ENCODE measurements around the gene KIF20A. TPM values are rescaled to one million over a fixed set of nuclear protein-coding genes. Genes with fewer than 3 reads are reported as not detected.
A peak's percentile ranks its signal among the peaks of the same experiment; 100 is the strongest.
"Not testable (repeated sequence)": the region's sequence is repeated elsewhere in the genome, so short reads cannot be mapped to it uniquely, and the experiment has no call there.

The KIF20A gene
- total RNA-seq, 1 donor from 2014 or later: 0.67 TPM

GRCh38 chr5:138180183-138180782, 1.4 kb downstream of the KIF20A start:
- DNase-seq (ENCODE audit: low spot score) (no peak), ATAC-seq (no peak)
- intact Hi-C loops (cut with DNase I): no loop called here

DNA sequence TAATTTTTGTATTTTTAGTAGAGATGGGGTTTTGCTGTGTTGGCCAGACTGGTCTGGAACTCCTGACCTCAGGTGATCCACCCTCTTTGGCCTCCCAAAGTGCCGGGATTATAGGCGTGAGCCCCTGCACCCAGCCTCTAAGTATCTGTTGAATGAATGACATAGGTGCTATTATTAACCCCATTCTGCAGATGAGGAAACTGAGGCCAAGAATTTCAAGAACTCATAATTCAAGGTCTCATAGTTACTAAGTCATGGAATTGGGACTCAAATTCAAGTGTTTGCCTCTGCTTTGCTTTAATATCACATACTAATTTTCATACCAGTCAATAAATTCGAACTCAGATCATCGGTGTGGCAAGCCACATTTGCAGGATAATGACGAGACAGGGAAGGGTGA, 1.9 kb downstream of the KIF20A start:
- intact Hi-C loops (cut with DNase I): no loop called here
- ATAC-seq (no peak), DNase-seq (ENCODE audit: low spot score) (no peak)

- ATAC-seq (no peak), DNase-seq (ENCODE audit: low spot score) (no peak)
- intact Hi-C loops (cut with DNase I): no loop called here
Observed at GRCh38 chr5:138182808-138183207, 3.9 kb downstream of the KIF20A start.

DNA sequence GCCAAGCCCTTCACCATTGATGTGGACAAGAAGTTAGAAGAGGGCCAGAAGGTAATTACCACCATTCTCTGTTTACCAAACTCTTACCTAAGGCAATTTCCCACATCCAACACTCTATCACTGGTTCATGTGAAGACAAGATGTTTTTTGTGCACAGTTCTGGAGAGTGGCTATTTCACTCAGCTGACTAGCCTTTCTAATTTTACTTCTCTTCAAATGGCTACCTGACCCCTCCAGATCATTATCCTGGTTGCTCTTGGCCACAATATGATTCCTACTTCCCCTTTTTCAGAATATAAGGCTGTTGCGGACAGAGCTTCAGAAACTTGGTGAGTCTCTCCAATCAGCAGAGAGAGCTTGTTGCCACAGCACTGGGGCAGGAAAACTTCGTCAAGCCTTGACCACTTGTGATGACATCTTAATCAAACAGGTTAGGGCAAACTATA, 7.1 kb downstream of the KIF20A start:
- intact Hi-C loops (cut with DNase I): no loop called here
- no peak for ATAC-seq
- DNase-seq (ENCODE audit: low spot score): no peak

GRCh38 chr5:138188626-138189025, 9.7 kb downstream of the KIF20A start:
- ATAC-seq: no peak
- intact Hi-C loops (cut with DNase I): no loop called here
- no peak for DNase-seq (ENCODE audit: low spot score)

DNA sequence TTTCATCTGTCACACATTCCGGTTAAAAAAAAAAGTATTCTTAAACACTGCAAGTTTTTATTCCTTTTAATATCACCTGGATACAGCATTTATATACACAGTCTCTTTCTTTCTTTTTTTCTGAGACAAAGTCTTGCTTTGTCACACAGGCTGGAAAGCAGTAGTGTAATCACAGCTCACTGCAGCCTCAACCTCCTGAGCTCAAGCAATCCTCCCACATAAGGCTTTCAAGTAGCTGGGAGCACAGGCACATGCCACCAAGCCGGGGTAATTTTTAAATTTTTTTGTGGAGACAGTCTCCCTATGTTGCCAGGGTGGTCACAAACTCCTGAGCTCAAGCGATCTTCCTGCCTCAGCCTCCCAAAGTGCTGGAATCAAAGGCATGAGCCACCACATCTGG, 13.9 kb downstream of the KIF20A start:
- ATAC-seq (no peak), DNase-seq (ENCODE audit: low spot score) (no peak)
- intact Hi-C loops (cut with DNase I): no loop called here

GRCh38 chr5:138193859-138194258, 14.9 kb downstream of the KIF20A start:
- intact Hi-C loops (cut with DNase I); ATAC-seq; DNase-seq (ENCODE audit: low spot score): not testable (repeated sequence)

GRCh38 chr5:138210985-138211384, 32.1 kb downstream of the KIF20A start:
- ATAC-seq (no peak), DNase-seq (ENCODE audit: low spot score) (no peak)
- intact Hi-C loops (cut with DNase I): no loop called here

GRCh38 chr5:138212828-138213160, 33.9 kb downstream of the KIF20A start:
- DNase-seq (ENCODE audit: low spot score): no peak
- intact Hi-C loops (cut with DNase I): no loop called here
- peak; percentile 35 for ATAC-seq

DNA sequence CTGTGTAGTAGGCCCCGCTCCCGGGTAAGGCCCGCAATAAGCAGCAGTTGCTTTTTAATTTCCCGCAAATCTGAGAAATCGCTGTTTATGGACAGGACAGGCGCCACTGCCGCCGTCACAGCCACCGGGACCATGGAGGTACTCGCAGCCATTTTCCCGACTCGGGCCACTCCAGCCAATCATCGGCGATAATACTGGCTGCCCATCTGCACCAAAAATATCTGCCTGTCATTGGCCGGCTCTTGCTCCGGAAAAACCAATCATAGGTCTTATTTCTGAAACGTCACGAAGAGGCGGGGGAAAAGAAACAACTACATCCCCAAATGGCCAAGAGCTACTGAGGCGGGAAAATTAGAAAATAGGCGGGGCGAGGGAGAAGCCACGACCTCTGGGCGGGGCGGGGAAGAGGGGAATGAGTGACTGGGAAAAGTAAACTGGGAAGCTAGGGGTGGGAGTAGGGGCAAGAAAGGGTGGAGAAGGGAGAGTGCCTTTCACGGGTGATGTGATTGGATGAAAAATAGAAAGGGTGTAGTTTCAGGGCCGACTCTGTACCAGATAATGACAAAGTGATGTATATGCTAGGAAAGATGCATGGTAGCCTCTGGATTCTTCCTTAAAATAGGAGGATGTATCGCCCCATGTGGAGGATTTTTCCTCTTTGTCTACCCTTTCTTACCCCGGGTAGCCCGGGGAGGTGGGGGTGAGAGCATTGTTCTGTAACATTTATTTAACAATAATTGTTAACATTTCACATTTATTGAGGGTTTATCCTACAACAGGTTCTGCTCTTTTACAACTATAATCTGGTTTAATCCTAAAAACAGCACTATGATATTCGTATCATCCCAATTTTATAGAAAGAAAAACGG, 34.5 kb downstream of the KIF20A start, which contains the start of gene CDC23:
TSS of gene CDC23 (minus strand) at position 163 of the 869 bp plus-strand sequence. CDS start at position 152, 11 bp downstream.
- DNase-seq (ENCODE audit: low spot score) (peak; percentile 93), ATAC-seq (peak; percentile 99)
- intact Hi-C loops (cut with DNase I): no loop called here

- ATAC-seq (no peak), DNase-seq (ENCODE audit: low spot score) (no peak)
- intact Hi-C loops (cut with DNase I): no loop called here
Observed at GRCh38 chr5:138216799-138217198, 37.9 kb downstream of the KIF20A start.

DNA sequence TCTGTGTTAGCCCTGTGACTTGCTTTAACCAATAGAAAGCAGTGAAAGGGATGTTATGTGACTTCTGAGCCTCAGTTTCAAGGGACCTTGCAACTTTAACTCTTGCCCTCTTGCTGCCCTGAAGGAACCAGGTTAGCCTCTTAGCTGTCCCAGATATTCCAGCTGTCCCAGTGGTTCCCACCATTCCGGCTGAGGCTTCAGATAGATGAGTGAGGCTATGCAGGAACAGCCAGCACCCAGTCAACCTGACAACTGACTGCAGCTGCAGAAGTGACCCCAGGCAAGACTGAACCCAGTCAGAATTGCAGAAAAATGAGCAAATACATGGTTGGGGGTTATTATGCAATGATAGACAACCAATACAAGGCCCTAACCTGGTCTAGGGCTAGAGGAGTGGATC, 44.6 kb downstream of the KIF20A start:
- intact Hi-C loops (cut with DNase I): loop anchor here (10.0 kb wide), 1 partner anchor 51 kb away; the partner anchor contains the start of gene GFRA3
- ATAC-seq: no peak
- DNase-seq (ENCODE audit: low spot score): no peak

- intact Hi-C loops (cut with DNase I): loop anchor here (10.0 kb wide), 1 partner anchor 50 kb away; the partner anchor contains the start of gene GFRA3
- no peak for ATAC-seq
- DNase-seq (ENCODE audit: low spot score): no peak
Observed at GRCh38 chr5:138224712-138225111, 45.8 kb downstream of the KIF20A start.

GRCh38 chr5:138226910-138227309, 48.0 kb downstream of the KIF20A start:
- intact Hi-C loops (cut with DNase I): loop anchor here (10.0 kb wide), 1 partner anchor 48 kb away; the partner anchor contains the start of gene GFRA3
- ATAC-seq (no peak), DNase-seq (ENCODE audit: low spot score) (no peak)

GRCh38 chr5:138229387-138229786, 50.5 kb downstream of the KIF20A start:
- DNase-seq (ENCODE audit: low spot score) (no peak), ATAC-seq (no peak)
- intact Hi-C loops (cut with DNase I): loop anchor here (10.0 kb wide), 1 partner anchor 45 kb away; the partner anchor contains the start of gene GFRA3

- ATAC-seq: peak; percentile 90
- no peak for DNase-seq (ENCODE audit: low spot score)
- intact Hi-C loops (cut with DNase I): no loop called here
Observed at GRCh38 chr5:138230261-138230660, 51.3 kb downstream of the KIF20A start.

GRCh38 chr5:138230981-138231589, 52.2 kb downstream of the KIF20A start:
- DNase-seq (ENCODE audit: low spot score) (no peak), ATAC-seq (peak; percentile 80)
- intact Hi-C loops (cut with DNase I): no loop called here

- no peak for ATAC-seq
- no peak for DNase-seq (ENCODE audit: low spot score)
- intact Hi-C loops (cut with DNase I): no loop called here
Observed at GRCh38 chr5:138233280-138233679, 54.4 kb downstream of the KIF20A start.

- intact Hi-C loops (cut with DNase I): no loop called here
- no peak for DNase-seq (ENCODE audit: low spot score)
- no peak for ATAC-seq
Observed at GRCh38 chr5:138234651-138235050, 55.7 kb downstream of the KIF20A start.
